ENCODE measurements around the gene RYR2. TPM values are rescaled to one million over a fixed set of nuclear protein-coding genes. Genes with fewer than 3 reads are reported as not detected.

Gene RYR2
- polyA plus RNA-seq, 1 of the 3 experiments (the other 2 are of a cell fraction), result under 0.01 TPM

DNA sequence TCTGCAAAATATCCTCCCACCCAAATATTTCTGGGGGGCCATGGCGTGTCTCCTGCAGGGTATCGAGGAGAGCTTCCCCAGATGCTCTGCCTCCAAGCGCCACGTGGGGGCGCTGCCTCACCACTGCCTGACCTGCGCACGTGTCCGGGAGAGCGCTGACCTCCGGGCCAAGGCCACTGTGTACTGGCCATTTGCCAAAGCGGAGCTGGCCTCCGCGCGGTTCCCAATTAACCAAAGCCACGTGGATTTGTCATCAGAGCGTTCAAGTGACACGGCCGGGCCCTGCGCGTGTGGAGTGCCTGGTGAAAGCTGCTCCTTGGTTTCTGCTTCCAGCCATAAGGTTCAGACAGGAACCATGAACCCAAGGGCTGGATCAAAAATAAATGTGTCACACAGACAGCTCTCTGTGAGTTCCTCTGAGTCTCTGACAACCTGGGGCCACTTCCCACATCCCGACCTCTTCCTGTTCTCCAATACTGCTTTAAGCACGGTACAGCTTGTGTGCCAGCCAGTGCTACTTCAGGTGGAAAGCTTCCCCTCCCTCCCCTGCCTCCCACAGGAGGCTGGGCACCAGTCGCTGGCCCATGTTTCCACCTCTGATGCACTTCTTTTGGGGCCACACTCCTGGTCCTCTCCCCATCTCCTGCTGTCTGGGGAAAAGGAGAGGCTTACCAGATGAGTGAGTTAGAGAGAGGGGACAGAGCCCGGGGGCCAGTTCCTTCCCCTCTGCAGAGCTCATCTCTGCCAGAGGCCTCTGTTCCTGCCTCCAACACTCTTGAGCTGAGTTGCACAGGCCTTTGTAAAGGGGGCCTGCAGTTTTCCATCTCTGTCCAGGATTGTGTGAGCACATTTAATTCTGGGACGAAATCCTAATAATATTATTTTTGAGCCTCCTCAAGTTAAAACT, 822.6 kb downstream of the RYR2 start (continued):
- TF ChIP-seq CTCF (IDR thresholded peaks at IDR 0.05), result peak; percentile 98
- peak; percentile 98 for TF ChIP-seq MXI1 (IDR thresholded peaks at IDR 0.05; ENCODE audit: low read depth, low read length)
- TF ChIP-seq TAF1 (IDR thresholded peaks at IDR 0.05; ENCODE audit: borderline replicate concordance, low read depth, low read length), result no peak
- TF ChIP-seq RFX5 (IDR thresholded peaks at IDR 0.05; ENCODE audit: low read length), result no peak
- TF ChIP-seq MAX (IDR thresholded peaks at IDR 0.05; ENCODE audit: low read depth), result peak; percentile 95
- peak; percentile 94 for TF ChIP-seq RAD21 (IDR thresholded peaks at IDR 0.05; ENCODE audit: low read length)

DNA sequence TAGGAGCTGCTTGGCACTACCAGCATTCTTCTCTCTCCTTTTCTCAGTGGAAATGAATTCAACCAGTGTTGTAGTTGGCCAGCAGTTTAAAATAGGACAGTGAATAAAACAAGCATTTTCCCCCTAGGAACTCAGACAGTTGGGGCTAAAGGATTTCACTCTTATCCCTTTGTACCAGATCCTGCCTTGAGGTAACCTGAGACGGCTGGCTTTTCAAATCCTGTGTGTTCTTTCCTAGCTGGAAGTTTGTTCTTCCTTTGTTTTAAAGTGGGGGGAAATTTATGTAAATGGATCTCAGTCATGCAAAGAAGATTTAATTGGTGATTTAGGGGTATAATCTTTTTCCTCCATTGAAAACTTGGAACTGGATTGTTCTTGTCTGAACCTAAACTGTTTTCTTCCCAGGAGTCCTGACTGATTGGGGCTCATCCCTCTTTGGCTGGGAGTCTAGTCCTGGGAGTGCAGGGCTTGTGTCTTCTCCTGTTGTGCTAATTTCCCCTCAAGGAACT, 825.5 kb downstream of the RYR2 start:
- POLR2A ChIA-PET, result no interaction called here
- 53% methylated on average over 1 of the region's 1 CpG for WGBS (ENCODE audit: low lambda C conversion rate)

More for the DNA sequence above, 825.5 kb downstream of the RYR2 start:
- CTCF ChIA-PET, result interaction anchor here (1.0 to 8.8 kb wide), 2 partner anchors 15 to 62 kb away, joined by 3 to 126 read pairs; no protein-coding TSS in a partner anchor
- Histone ChIP-seq H4K20me1 (ENCODE audit: insufficient read depth) (no peaks in the 10 kb centered on the region), H3K4me1 (ENCODE audit: control insufficient read depth in 1 of 2, insufficient read depth in 2 of 2, low read depth in 1 of 2, low read length in 1 of 2) (peaks cover 0 to 7% of the 10 kb centered on the region in 2 experiments; a peak in 2 of 4 replicates), H3F3A (replicated peaks; ENCODE audit: insufficient read depth) (no peaks in the 10 kb centered on the region), H3K4me2 (no peak overlapping the region), H2AFZ (ENCODE audit: low read depth) (no peak overlapping the region), H3K27me3 (ENCODE audit: insufficient read depth) (no peaks in the 10 kb centered on the region), H3K4me3 (ENCODE audit: low read depth in 2 of 2, low read length in 1 of 2) (no peak overlapping the region), H3K9me3 (no peaks in the 10 kb centered on the region), H3K27ac (ENCODE audit: low read depth in 2 of 2, low read length in 1 of 2) (no peak overlapping the region), H3K9ac (no peak overlapping the region), H3K79me2 (ENCODE audit: insufficient read depth) (no peaks in the 10 kb centered on the region), H3K36me3 (replicated peaks in 1 of 2; ENCODE audit: control insufficient read depth in 1 of 2, insufficient read depth in 2 of 2, low read length in 1 of 2) (no peaks in the 10 kb centered on the region), H3K9me2 (no peaks in the 10 kb centered on the region)
- TF ChIP-seq, protein P1, sequence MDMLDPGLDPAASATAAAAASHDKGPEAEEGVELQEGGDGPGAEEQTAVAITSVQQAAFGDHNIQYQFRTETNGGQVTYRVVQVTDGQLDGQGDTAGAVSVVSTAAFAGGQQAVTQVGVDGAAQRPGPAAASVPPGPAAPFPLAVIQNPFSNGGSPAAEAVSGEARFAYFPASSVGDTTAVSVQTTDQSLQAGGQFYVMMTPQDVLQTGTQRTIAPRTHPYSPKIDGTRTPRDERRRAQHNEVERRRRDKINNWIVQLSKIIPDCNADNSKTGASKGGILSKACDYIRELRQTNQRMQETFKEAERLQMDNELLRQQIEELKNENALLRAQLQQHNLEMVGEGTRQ (IDR thresholded peaks at IDR 0.05; ENCODE audit: borderline replicate concordance, low read depth, low read length), result no peak
- TF ChIP-seq RXRA (IDR thresholded peaks at IDR 0.05; ENCODE audit: borderline replicate concordance, low read depth) (no peak), MEF2A (IDR thresholded peaks at IDR 0.05; ENCODE audit: borderline replicate concordance, low read depth) (no peak), TCF12 (IDR thresholded peaks at IDR 0.05) (no peak), CHD2 (IDR thresholded peaks at IDR 0.05; ENCODE audit: low read length, partially characterized antibody) (no peak), NFIC (IDR thresholded peaks at IDR 0.05; ENCODE audit: borderline replicate concordance) (no peak), RAD21 (IDR thresholded peaks at IDR 0.05; ENCODE audit: low read length) (no peak), CTCF (IDR thresholded peaks at IDR 0.05) (no peak), FOSL2 (IDR thresholded peaks at IDR 0.05; ENCODE audit: borderline replicate concordance, low read depth) (no peak)
- TF ChIP-seq, protein P2, sequence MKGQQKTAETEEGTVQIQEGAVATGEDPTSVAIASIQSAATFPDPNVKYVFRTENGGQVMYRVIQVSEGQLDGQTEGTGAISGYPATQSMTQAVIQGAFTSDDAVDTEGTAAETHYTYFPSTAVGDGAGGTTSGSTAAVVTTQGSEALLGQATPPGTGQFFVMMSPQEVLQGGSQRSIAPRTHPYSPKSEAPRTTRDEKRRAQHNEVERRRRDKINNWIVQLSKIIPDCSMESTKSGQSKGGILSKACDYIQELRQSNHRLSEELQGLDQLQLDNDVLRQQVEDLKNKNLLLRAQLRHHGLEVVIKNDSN (IDR thresholded peaks at IDR 0.05; ENCODE audit: borderline replicate concordance, low read depth), result no peak
- DNase-seq, result no peak

Data from SK-N-SH (cell line).